22Rv1 (cell line): ENCODE results near the gene FOSL1.

ENCODE experiments used
- ZFX ChIP-seq: fragments of 450-650 bp; IDR thresholded peaks from 2 replicates; pipeline ENCODE4 v1.6.1; 2017; ENCODE audit warnings: antibody characterized with exemption, borderline replicate concordance
- TF ChIP-seq, protein P1 (sequence below): fragments of 450-650 bp; IDR thresholded peaks from 2 replicates; pipeline ENCODE4 v1.5.1; 2017; ENCODE audit warnings: mild to moderate bottlenecking

DNA sequence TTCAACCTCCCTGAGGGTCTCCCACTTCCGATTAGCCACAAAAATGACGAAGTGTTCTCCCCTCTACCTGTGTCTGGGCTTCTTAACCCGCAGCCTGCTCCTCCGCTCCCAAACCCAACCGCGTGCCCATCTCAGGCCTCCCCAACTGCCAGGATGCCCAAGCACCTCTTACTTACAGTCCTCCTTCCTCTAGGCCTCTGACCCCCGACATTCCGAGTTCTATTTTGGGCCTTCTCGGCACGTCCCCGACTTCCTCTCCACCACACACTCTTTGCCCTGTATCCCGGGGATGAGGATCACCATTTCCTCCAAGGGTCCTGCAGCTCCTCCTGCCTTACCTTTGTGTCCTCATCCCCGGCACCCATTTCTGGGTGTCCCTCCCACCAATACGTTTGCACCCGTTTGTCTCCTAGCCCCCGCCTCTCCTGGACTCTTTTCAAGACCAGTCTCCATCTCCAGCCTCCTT is 40.3 kb downstream of the FOSL1 start:
- TF ChIP-seq, protein P1, sequence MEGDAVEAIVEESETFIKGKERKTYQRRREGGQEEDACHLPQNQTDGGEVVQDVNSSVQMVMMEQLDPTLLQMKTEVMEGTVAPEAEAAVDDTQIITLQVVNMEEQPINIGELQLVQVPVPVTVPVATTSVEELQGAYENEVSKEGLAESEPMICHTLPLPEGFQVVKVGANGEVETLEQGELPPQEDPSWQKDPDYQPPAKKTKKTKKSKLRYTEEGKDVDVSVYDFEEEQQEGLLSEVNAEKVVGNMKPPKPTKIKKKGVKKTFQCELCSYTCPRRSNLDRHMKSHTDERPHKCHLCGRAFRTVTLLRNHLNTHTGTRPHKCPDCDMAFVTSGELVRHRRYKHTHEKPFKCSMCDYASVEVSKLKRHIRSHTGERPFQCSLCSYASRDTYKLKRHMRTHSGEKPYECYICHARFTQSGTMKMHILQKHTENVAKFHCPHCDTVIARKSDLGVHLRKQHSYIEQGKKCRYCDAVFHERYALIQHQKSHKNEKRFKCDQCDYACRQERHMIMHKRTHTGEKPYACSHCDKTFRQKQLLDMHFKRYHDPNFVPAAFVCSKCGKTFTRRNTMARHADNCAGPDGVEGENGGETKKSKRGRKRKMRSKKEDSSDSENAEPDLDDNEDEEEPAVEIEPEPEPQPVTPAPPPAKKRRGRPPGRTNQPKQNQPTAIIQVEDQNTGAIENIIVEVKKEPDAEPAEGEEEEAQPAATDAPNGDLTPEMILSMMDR: no peak
- no peak for TF ChIP-seq ZFX
